ENCODE data around the gene KRTAP10-1. TPM values are rescaled to one million over a fixed set of nuclear protein-coding genes. Genes with fewer than 3 reads are reported as not detected.
A peak's percentile ranks its signal among the peaks of the same experiment; 100 is the strongest.

KRTAP10-1 gene
- total and polyA plus RNA-seq, 7 donors: not detected

DNA sequence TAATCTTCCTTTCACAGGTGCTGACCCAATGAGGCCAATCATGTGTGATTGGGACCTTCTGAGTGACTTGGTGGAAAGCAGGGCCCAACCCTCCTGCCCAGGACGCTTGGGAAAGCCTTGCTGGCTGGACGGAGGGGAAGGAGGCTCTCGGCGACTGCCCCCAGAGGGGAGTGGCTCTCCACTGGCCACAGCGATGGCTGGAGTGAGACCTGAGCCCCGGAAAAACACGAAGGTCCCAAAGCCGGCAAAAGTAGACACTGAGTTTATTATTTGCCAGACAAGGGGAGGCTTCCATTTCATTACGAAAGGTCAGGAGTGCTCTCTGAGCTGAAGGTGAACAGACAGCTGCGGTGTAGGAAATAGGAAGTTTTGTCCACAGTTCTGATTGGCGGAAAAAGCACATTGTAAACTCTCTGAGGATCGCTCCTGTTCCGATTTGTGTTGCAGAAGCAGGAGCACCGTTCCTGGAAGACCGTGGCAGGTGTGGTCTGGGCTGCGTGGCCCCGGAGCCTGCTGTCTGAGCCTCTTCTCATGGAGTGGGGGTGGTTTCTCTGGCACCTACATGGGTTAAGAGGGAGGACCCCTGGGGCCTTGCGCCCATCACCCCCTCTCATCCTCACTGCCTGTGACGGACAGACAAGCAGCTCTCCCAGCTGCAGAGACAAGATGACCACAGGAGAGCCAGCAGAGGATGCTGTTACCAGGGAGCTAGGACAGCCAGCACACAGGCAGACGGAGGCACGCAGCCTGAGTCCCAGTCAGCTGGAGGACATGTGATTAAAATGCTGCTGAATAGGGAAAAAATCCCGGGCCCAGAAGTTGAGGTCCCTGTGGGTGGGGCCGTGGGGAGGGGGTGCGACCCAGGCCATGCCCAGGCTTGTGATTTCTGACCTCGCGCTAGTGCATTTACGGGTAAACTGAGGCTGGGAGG is 41.5 kb downstream of the KRTAP10-1 start:
- Histone ChIP-seq H3K27me3 (peaks cover 2 to 42% (median 12%) of the 10 kb centered on the region in 3 donors), H3K4me3 (no peak overlapping the region), H3K4me1 (peaks cover 0 to 9% (median 3%) of the 10 kb centered on the region in 4 donors), H3K9me3 (peaks cover 0 to 2% (median under 1%) of the 10 kb centered on the region in 4 donors), H3K36me3 (no peaks in the 10 kb centered on the region), H3K27ac (peak overlapping the region in 1 of 4 donors; percentile 36)
- intact Hi-C loops (cut with DNase I): no loop called here
- no peak for DNase-seq
- TF ChIP-seq POLR2AphosphoS5 (IDR thresholded peaks at IDR 0.05): no peak
- TF ChIP-seq, protein P1, sequence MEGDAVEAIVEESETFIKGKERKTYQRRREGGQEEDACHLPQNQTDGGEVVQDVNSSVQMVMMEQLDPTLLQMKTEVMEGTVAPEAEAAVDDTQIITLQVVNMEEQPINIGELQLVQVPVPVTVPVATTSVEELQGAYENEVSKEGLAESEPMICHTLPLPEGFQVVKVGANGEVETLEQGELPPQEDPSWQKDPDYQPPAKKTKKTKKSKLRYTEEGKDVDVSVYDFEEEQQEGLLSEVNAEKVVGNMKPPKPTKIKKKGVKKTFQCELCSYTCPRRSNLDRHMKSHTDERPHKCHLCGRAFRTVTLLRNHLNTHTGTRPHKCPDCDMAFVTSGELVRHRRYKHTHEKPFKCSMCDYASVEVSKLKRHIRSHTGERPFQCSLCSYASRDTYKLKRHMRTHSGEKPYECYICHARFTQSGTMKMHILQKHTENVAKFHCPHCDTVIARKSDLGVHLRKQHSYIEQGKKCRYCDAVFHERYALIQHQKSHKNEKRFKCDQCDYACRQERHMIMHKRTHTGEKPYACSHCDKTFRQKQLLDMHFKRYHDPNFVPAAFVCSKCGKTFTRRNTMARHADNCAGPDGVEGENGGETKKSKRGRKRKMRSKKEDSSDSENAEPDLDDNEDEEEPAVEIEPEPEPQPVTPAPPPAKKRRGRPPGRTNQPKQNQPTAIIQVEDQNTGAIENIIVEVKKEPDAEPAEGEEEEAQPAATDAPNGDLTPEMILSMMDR (IDR thresholded peaks at IDR 0.05): no peak
- TF ChIP-seq POLR2A (IDR thresholded peaks at IDR 0.05): no peak
- TF ChIP-seq EP300 (IDR thresholded peaks at IDR 0.05): no peak
- 22 to 63% methylated on average over 27 of the region's 27 CpGs for WGBS, 2 donors

DNA sequence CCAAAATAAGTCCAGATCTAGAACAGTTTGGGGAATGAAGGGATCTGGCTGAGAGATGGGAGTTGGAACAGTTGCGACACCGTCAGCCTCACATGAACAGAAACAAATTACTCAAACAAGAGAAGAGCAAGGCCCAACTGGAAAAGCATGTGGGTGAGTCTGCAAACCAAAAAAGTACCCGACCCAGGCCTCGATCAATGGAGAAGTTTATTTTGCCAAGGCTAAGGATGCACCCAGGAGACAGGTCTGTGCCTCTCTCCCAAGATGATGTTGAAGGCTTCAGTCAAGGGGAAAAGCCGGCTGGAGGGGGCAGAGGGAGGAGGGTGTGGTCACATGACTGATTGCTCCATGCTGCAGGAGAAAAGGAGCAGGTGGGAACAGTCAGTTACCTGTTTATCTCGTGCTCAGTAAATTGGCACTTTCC is 42.3 kb downstream of the KRTAP10-1 start:
- H3K27me3 ChIP-seq: peaks cover 2 to 42% (median 12%) of the 10 kb centered on the region in 3 donors
- H3K4me1 ChIP-seq: peaks cover 0 to 9% (median 3%) of the 10 kb centered on the region in 4 donors
- H3K27ac ChIP-seq: peak overlapping the region in 1 of 4 donors; percentile 36
- WGBS, 2 donors: 50 to 68% methylated on average over 6 of the region's 6 CpGs
- H3K9me3 ChIP-seq: peaks cover 0 to 10% (median 5%) of the 10 kb centered on the region in 4 donors
- H3K4me3 ChIP-seq: no peak overlapping the region
- intact Hi-C loops (cut with DNase I): no loop called here
- no peaks in the 10 kb centered on the region for H3K36me3 ChIP-seq
- no peak for DNase-seq
- TF ChIP-seq POLR2AphosphoS5 (IDR thresholded peaks at IDR 0.05): no peak
- no peak for TF ChIP-seq EP300 (IDR thresholded peaks at IDR 0.05)
- no peak for TF ChIP-seq POLR2A (IDR thresholded peaks at IDR 0.05)
- TF ChIP-seq, protein P1 (IDR thresholded peaks at IDR 0.05): no peak

DNA sequence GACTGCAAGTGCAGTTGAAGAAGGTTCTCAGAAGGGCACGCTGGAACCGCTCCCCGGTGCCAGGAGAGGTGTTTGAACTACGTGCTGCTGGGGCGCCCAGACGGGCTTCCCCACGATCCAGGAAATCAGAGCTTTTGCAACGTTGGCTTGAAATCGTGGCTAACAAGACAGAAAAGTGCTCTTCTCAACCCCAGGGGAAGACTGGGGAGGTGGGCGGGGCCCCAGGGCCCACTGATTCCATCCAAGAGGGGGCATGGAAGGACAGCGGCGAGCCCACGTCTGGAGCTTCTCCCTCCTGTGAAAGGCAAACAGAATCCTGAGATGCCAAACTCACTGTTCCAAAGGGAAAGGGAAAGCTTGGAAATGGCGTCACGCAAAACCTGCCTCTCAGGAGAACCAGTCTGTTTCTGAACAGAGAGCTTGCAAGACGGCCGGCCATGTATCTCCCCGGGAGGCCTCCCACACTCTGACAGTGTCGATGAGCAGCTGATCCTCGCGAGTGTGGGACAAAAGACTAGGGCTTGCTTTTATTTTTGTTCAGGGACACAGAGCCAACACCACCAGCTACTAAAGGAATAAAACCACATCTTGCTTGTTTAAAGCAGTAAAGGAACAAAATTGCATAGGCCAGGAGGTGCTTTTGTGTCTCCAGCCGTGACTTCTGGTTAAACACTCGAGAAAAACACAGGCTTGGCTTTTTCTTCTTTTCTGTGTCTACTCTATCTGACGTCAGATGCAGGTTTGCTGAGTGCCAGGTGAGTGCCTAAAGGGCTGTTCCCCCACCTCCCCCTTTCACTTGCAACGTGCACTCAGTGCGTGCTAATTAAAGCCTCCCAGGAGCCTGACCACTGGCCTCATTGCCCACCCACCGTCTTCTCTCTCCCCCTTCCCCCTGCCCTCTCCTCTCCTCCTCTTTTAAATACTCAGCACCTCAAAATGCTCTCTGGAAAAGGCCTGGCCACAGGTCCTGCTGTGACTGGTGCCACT is 43.1 kb downstream of the KRTAP10-1 start:
- no peaks in the 10 kb centered on the region for H3K36me3 ChIP-seq
- WGBS, 2 donors: 68 to 85% methylated on average over 27 of the region's 27 CpGs
- peak overlapping the region in 2 of 4 donors; percentile 23 to 36 for H3K27ac ChIP-seq
- intact Hi-C loops (cut with DNase I): no loop called here
- no peak for TF ChIP-seq POLR2A (IDR thresholded peaks at IDR 0.05)
- TF ChIP-seq EP300 (IDR thresholded peaks at IDR 0.05): no peak
- no peak for TF ChIP-seq POLR2AphosphoS5 (IDR thresholded peaks at IDR 0.05)
- TF ChIP-seq, protein P1 (IDR thresholded peaks at IDR 0.05): no peak
- H3K9me3 ChIP-seq: peaks cover 0 to 11% (median 5%) of the 10 kb centered on the region in 4 donors
- no peak for DNase-seq
- H3K4me3 ChIP-seq: no peak overlapping the region
- H3K4me1 ChIP-seq: peaks cover 0 to 9% (median 3%) of the 10 kb centered on the region in 4 donors
- H3K27me3 ChIP-seq: peaks cover 2 to 39% (median 12%) of the 10 kb centered on the region in 3 donors
